Activated CD8-positive, alpha-beta memory T cell treated with anti-CD3 and anti-CD28 coated beads, Interleukin-2, amount 50 U/mL, for 1 hour (primary cell): ENCODE measurements around the gene KCNJ16.

Experiments
- DNase-seq: peaks from one replicate; pipeline ENCODE4 v3.0.0-alpha.2; 2020; ENCODE audit errors: extremely low read depth

The KCNJ16 gene

DNA sequence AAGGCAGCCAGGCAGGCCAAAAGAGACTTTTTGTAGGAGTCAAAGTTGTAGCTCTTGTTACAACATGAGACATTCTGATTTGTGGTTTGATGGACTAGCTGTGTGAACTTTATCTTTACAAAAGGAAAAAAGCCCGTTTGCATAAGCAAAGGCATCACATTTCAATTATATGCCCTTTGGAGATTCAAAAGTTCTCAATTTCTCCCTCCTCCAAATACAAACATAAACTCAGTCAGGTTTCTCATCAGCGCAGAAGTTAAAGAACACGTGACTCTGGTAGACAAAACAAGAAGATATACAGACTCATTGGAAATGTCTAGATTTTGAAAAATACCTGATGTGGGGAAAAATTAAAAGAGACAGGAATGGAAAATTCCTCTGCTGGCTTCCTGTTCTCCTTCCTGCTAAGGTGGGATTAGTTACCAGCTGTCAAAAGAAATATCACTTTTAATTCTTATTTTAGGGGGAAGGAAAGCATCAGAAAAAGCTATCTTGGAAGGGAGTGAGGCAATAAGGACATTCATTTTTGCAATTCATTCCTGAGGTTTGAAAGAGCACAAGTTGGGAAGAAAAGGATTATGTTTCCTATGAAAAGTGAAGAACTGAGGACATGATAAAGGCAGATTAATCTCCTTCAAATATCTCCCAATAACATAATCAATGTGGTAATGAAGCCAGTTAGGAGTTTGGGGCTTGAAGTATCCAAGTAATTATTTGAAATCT is 4.6 kb upstream of the KCNJ16 start:
- DNase-seq, result no peak

DNA sequence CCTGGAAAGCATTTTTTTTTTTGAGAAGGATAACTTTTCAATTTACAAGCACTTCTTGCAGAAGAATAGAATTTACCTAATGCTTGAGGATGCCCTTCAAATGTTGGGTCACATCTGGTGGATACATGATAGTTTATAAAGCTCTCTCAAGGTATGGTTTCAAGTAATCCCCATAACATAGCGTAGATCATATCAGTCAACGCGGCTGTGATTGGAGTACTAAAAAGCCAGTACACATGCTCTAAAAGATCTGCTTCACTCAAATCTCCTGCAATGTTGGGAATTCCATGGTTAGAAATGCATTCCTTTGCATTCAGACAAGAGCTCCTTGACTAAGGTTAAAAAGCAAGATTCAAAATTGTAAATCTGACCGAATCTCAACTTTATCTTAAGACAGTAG is 3.9 kb upstream of the KCNJ16 start:
- no peak for DNase-seq

DNA sequence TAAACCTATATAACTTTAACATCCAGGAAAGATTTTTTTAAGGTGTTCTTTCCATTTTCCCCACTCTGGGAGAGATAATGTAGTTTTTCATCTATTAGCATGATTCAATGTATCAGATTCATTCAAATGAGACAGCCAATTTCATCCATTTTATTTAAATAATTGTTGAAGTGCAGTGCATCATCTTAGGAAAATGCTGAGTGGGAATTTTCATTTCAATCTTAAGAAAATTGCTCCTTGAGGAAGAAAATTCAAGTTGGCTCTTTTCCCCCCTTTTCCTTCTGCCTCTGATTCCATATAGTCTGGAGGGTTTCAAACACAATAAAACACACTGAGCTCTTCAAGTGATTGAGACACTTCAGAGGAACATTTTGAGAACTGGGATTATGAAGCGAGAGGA is 3.4 kb upstream of the KCNJ16 start:
- DNase-seq, result no peak

DNA sequence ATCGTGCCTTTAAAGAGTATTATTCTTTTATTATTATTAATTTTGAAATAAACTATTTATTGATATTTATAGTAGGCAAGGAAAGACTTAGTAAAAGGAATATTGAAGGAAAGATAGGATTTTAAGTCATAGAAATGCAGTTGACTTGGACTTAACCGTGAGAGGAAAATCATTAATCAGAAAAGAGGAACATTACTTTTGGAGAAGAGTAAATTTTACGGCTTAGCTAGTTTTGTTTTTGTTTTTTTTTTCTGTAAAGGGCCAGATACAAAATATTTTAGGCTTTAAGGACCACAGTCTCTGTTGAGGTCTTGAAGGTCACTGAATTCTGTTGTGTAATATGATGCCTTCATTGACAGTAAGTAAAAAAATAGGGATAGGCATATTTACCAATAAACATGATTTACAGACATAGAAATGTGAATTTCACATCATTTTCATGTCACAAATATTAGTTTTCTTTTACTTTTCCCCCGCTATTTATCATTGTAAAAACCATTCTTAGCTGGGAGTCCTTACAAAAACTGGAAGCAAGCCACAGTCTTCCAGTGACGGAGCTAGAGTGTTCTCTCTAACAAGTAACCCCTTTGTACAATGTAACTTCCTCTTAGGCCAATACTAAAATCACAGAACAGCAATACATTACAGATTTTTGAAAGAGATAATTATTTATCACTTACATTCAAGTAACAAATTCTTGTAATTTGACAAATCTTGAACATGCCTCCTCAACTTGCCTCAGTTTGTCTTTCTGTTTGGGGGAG is 2.3 kb upstream of the KCNJ16 start:
- no peak for DNase-seq

DNA sequence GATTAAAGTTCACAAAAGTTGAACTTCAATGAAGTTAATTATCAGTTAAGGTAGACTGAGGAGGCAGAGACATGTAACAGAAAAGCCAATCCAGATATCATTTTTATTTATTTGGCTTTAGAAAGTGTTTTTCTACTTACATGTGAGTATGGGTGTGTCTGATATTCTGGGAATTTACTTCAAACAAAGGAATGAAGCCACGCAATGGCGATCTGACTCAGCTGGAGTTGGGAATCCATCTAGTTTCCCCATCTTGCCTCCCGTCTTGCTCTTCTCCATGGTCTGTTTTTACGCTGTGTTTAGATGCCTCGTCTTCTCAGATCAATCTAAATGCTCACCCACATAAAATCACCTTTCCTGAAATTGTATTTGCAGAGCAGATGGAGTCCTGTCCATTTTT is 1.7 kb upstream of the KCNJ16 start:
- DNase-seq, result no peak

DNA sequence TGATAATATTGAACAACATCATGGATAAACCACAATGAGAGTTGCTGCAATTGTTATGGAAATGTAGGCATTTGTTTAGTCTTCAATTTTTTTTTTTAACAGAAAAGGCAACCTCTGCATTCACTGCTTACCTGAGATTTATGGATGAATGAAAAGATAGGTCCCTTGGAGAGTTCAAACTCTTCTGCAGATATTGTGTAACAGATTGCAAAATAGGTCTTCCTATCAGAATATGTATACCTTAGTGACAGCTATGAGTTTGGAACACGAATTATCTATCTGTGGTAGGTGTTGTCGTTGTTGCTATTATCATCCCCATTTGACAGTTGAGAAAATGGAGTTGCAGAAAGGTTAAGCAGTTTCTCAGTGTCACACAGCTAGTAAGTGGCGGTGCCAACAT is 1.2 kb upstream of the KCNJ16 start:
- DNase-seq, result no peak

DNA sequence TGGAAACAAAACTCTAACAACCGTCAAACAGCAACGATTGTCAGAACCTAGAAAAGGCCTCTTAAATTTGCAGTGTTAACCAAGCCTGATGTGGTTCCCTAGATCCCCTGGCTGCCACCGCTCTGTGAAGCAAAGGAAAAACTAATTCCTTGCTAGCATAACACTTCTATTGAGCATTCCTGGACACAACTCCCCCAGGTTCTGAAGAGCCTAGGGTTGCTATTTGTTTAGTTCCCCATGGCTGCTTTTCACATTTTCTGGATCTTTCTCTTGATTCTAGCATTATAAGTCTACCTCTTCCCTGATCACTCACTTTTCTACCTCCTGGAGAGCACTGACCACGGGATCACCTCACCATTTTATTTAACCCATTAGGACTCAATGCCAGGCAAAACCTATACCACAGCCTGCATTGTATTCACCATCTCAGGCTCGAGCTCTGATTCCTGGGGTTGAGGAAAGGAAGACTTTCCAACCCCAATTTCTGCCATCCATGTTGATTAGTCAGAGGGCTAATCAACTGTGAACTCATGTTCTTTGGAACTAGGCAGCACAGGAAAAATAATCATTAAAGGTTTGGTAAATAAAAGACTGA is 692 bp upstream of the KCNJ16 start:
- no peak for DNase-seq

DNA sequence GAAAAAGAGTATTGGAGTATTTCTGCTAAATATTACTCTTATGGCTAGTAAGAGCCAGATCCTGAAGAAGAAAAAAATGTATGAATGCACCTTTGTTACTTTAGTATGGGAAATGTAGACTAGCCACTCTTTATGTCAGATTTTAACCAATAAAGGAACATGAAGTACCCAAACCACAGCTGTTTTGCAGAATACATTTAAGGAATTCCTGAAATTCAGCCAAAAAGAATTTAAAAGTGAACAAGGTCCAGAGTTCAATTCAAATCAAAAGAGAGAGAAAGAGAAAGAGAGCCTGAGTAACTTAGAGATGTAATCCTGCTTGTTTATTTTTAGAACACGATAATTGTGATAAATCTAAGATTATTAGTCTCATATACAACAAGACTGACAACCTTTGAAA is 1.2 kb downstream of the KCNJ16 start:
- DNase-seq, result no peak

DNA sequence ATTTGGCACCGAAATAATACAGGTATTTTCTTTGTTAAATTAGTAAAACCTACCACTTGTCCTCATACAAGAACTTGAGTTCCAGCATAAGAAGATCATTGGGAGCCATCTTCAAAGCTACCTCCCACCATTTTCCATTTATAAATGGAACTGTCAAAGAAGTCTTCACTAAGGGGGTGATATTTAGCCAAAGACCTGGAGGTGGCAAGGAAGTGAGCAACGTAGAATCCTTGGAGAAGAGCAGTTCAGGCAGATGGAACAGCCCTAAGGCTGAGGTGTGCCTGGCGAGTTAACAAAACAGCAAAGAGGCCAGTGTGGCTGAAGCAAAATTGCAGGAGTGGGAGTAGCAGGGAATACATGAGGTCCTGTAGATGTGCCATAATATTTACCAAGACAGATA is 1.8 kb downstream of the KCNJ16 start:
- DNase-seq, result no peak

DNA sequence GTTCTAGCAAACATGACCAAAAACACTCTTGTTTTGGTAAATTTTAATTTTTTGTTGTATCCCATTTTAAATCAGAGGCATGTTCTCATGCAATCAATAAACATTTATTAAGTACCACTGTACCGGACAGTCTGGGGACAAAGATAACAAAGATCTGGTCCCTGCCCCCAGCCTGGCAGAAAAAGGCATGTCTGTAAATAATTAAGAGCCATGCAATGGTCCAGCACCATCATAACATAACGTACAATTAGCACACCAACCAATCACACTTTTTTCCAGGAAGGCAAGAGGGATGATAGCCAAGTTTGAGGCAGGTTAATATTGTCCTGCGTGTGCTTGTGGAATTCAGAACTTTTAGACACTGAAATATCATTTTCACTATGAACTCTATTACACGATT is 3.5 kb downstream of the KCNJ16 start:
- no peak for DNase-seq

DNA sequence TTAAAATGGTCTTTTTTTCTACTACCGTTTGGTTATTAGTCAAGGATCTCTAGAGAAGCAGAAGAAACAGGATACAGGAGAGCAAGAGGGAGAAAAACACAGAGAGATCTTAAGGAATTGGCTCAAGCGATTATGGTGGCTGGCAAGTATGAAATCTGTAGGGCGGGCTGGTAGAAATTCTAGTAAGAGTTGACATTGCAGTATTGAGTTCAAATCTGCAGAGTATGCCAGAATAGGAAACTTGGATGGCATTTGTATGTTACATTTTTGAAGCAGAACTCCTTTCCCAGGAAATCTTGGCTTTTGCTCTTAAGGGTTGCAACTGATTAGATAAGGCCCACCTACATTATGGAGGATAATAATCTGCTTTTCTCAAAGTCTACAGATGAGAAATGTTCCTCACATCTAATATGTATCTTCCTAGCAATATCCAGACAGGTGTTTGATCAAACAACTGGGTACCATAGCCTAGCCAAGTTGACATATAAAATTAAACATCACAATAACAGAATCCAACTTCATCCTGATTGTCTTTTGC is 4.0 kb downstream of the KCNJ16 start:
- no peak for DNase-seq

DNA sequence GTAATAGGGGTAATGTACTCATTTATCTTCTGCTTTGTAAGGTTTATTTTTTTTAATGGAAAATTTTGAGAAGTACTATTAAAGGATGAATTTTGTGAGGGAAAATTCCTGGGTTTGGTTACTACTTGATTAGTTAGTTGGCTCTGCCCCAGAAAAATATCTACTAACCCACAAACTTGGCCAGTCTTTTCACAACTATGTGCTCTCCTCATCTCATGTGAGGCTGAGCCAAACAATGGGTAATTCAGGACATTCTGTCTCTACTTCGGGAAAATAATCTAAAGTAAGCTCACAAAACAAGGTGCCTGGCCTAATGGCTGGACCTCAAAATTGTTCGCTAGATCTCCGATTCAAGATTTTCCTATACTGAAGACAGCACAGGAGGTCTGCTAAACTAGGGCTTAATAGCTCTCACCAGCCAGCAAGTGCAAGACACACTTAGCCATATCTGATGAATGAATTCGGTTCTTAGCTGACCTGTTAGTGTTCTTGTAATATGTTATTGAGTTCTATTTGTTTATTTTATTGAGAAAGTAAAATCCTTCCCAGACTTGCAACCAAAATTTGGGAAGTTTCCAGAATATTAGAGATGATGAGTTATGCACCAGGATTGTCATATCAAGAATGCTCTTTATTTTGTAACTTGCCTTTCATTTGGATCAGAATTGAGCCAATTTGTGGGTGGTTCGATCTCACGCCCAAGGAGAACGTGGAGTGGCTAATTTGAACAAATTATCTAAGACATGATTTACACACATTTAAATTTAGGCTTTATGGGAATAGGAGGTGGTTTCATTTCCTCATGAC is 5.7 kb downstream of the KCNJ16 start:
- DNase-seq, result no peak

DNA sequence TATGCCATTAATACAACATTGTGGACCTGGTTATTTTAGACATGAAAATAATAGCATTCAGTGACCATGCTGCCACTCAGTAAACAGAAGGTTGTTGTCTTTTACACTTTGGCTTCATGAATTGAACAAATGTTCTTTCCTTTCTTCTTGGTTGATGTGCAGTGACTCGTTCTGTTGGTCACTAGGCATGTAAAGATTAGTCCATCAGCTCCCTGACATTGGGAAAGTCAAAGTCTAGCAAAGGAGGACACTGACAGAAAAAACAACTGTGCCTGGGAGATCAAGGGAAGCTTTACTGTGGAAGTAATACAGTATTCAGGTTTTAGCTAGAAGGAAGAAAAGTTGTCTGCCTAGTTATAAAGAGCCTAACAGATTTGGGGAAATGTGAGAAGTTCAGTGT is 6.9 kb downstream of the KCNJ16 start:
- no peak for DNase-seq

DNA sequence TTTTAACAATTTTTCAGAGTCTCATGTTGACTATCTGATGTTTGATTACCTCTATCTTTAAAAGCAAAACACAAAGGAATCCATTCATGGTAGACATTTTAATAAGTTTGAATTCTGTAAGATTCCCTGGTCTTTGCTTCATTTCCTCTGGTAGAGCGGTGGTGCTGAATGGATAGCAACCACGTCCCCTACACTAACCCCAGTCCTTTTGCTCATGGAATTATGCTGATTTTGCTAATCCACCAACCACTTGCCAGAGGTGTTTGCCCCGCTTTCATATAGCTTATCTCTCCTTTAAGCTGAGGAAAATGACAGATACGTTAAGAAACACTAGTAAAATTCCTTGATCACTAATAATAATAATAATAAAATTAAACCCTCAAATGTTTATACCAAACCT is 9.5 kb downstream of the KCNJ16 start:
- no peak for DNase-seq

DNA sequence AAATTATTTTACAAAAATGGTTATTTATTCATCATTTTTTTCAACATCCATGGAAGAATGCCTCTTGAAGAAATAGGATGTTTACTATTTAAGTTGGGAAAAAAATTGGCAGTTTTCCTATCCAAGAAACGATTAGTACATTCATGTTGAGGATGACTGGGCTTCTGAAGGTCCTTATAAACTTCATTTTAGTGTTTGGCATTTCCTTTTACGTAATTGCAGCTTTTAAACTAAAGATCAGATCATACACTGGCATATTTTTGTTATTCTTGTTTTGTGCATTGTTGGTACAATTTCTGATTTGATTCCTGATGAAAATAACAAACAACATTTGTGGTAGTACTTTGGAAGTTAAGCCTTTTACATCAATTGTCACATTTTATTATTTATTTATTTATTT is 11.5 kb downstream of the KCNJ16 start:
- no peak for DNase-seq

DNA sequence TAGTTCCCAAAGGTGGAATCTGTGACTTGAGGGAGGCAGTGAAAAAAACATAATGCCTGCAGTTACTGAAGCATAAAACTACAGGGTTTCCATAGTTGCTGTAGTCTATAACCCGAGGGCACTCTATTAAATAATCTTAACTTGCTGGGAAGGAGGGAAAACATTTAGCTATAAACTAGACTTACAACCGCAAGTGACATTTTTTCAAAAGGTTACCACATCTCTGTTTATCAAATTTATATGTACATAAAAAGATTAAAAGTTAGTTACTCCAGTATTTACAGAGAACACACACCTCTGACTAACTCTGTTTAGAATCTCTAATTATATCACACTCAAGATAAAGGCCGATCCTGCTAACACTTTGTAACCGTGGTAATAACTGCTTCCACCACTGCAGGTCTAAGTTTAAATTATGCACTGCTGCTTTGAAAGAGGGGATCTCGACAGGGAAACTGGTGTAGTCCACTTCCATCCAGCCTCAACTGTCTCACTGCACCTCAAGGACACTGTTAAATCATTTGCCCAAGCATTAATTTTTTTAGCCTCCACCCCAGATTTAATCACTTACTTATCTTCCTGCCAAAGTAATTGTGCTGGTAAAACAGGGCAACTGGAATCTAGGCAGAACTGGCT is 14.6 kb downstream of the KCNJ16 start:
- no peak for DNase-seq

DNA sequence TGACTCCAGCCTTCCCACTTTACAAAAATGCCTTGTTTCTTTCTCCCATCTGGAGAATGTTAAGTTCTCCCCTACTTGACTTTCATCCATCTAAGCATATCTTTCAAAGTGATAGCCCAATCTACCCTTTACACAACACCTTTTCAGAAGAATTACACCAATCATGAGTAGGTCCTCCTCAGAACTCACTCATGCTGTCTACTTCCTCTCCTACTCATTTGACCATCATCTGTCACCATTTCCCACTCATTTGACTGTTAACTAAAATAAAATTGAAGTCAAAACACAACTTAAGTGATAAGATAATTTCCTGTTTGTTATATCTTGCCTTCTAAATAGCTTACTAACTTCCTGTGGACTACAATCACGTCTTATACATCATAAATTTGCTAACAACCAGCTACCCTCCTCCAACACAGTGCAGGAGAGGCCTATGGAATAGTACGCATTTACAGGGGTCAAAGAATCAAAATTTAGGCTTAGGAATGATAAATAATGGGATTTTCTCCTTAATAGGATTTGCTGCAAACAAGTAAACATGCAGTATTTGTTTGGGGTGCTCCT is 16.1 kb downstream of the KCNJ16 start:
- no peak for DNase-seq

DNA sequence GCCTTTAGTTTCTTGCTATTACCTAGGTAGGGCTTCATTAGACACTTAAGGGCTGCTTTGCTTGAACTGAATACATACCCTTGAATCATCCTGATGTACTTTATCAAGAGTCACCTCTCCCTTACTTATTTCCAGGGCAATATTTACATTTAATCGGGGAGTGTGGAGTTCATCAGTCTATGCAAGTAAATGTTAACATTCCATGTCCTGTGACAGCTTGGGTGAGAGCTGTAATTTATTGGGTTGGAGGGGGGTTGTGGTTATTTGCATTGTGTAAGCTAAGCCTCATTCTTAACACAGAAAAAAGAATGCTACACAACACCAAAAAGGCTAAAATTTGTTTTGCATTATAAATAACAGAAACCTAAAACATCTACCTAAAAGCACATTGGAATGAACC is 16.7 kb downstream of the KCNJ16 start:
- DNase-seq, result no peak

DNA sequence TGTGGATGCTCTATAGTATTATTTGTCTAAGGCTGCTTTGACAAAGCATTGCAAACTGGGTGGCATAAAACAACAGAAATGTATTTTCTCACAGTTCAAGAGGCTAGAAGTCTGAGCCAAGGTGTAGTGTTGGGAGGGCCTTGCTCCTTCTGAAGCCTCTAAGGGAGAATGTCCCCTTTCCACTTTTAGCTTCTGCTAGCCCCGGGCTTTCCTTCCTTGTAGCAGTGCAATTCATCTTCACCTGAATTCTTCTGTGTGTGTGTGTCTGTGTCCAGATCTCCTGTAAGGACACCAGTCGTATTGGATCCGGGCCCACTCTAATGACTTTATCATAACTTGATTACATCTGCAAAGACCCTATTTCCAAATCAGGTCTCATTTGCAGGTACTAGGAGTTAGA is 18.1 kb downstream of the KCNJ16 start:
- DNase-seq, result no peak

DNA sequence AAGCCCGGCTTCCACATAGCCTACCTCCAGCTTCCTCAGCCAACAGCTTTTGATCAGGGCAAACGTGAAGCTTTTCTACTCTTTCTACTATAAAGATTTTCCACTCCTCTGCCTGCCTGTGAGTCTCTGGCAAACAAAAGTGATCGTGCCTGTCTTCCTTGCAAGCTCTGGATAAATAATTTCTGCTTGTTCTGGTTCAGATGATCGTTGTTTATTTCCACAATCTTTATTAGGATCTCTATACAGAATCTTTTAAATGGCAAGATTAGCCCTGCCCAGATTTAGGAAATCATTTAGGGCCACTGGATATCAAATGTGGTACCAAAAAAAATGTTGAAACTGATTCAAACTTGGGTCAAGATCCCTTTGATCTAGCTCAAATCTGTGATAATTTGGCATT is 20.4 kb downstream of the KCNJ16 start:
- no peak for DNase-seq

DNA sequence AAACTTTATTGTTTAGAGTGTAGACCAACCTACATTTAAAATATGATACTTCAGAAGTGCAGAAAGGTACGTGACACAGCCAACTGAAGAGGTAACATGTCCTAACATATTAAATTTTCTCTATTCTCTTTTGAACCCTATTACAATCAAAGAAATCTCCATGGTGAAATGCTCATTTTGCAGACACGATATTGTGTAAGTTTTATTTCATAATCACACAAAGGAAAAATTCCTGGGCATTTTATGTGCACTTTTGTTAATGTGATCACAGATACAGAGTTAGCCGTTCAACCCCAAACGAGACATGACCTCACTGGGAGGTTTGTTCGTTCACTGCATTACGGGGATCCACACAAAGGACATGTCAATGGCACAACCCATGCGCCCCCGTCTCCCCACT is 21.8 kb downstream of the KCNJ16 start:
- DNase-seq, result no peak
